AML-193 (cell line): ENCODE results near the gene PXK.

Source experiments
- DNase-seq, 2 experiments: peaks; one replicate each; lab custom pipeline; 2025; lab: John Stamatoyannopoulos, UW

PXK gene

DNA sequence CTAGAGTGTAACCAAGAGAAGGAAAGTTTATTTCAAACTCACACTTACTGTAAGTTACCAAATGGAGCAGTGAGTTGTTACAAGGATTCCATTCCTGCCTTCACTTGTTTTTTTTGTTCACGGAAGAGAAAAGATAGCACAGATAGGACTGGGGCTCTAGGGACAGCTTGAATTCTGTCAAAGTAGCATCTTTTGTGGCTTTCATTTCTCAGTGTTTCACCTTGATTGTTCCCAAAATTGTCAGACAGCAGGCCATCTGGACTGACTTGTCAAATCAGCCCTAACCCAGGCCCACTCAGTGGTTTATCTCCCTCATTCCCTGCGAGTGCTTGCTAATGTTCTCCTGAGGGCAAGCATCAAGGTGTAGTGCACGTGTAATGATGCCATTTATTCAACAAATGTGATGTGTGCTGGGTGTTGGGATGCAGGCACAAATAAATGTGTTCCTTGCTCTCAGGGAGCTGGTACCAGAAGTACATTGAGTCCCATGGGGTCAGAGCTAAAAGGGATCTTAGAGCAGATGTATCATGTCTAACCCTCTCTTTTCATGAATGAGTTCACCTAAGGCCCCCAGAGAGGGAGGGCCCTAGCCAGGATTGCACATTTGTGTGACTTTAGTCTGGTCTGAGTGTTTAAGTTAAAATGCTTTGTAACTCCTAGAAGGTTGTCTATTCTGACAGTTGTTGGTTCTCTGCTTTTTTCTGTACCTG lies 51.8 kb downstream of the PXK start:
- no peak for DNase-seq

DNA sequence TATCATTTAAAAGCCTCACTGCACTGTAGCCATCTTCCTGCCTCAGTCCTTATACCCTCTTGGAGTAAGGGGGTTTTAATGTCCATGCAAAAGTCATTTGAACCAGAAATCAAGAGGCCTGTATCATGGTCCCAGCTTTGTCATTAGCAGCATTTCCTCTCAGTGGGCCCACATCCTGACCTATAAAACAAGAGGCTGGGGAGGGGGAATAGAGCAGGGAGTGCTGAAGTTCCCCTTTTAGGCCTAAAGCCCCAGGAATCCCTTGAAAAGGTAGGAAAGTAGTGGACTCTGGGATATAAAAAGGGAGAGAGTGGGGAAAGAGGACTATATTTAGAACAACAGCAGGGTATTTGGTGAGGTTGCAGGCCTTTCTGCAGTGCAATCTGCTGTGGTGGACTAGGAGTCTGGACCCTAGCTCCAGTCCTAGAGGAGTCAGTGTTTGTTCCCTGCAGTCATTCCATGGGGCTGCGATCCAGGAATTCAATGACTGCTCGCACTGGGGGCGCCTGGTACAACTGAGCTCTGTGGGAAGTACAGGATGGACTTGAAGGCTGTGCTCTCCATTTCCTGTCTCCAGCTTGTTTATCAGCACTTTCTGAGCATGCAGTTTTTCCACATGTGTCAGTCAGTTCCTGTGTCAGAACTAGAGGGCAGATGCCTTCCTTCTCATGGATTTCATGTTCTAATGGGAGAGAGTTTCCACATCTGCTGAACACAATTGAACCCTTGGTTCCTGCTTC lies 54.1 kb downstream of the PXK start:
- DNase-seq = no peak

DNA sequence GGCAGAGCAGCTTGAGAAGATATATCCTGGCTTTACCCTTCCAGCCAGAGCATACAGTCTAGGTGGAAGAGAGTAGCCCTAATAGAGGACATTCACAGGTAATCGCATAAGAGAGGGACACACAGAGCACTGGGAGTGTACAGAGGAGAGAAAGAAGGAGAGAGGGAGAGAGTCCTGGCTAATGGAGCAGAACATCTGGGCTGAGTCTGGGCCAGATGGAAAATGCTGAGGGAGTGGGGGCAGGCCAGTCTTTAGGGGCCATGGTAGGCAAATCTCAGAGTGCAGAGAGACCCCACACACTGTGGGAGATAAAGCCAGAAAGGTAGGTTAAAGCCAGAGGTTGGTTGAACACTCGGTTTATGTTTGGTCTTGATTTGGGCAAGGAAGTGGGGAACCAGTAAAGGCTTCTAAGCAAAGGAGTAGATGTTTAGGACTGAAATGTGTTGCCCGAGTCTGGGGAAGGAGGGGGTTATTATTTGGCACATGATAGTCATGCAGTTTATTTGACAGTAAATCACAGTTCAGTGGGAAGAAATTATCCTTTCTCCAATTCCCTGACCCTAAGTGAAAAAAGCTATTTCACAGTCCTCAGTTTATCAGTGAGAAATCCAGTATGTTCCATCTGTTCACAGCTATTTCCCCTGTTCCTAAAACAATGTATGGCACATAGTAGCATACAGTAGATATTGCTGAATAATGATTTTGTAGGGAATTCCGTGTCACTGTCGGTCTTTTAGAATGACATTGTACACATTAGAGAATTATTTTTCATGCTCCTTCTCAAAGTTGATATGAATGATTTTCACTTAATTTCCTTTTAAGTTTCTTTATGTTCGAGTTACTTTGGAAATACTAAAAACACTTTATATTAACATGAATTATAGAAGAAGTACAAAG lies 55.2 kb downstream of the PXK start:
- DNase-seq = no peak

DNA sequence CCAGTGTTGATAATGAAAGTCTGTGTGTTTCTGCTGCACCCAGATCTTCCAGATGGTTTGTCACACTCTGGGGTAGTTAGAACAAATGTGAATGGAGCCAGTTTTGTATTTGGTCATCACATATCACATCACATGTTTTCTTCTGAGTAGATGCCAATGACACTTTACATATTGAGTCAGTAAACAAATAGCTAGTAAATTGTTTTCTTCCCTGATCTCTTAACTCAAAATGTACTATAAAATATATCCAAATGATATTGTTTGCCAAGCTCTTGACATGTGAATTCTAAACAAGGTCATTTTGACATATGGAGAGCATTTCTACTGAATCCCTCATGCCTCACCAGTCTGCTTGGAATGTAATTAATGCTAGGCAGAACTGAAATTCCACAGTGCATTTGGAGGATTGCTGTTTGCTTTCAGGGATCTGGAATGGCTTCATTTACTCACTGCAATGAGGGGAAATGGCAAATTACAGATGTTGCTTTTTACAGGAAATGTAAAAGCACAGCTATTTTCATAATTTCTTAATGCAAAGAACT lies 55.9 kb downstream of the PXK start:
- DNase-seq = no peak

DNA sequence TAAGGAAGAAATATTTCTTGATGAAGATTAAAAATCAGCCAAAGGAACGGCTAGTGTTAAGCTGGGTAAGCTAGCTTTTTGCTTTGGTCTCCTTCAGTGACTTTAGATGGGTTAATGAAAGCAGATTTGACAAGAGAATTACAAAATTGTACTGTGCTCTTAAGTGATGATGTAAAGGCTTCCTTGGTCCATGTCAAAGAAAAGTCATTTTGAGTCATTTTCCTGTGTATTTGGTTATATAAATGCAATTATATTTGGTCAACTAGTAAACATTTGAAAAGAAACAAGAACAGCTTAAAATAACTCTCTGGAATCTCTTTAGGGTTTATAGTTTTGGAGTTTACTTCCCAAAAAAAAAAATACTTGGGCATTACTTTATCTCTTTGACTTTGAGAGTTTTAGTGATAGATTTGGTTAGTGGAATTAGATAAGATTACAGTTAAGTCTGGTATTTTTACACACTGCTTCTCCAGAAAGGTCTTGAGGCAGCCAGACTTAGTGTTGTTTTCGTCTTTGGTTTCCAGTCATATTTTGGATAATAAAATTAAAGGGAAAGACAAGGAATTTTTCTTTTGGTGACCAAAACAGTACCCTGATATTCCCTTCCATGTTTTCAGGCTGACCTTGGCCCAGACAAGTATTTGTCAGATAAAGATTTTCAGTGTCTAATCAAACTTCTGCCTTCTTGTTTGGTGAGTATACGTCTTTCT lies 58.6 kb downstream of the PXK start:
- no peak for DNase-seq

DNA sequence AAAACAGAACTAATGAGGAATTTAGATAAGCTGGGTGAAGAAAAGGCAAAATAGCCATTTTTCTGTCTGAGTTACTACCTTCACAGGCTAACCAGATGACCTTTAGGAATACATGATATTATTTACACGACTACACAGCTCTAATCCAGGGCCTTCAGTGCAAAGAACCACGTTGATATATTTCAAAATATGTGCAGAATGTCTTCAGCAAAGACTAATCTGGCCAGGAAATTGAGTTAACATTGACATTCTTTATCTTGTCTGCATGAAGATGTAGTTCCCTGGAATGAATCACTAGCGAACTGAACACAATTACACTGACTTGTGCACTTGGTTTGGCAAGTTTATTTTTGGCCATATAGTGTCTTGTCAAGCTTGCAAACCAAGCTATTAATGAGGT lies 59.5 kb downstream of the PXK start:
- no peak for DNase-seq

DNA sequence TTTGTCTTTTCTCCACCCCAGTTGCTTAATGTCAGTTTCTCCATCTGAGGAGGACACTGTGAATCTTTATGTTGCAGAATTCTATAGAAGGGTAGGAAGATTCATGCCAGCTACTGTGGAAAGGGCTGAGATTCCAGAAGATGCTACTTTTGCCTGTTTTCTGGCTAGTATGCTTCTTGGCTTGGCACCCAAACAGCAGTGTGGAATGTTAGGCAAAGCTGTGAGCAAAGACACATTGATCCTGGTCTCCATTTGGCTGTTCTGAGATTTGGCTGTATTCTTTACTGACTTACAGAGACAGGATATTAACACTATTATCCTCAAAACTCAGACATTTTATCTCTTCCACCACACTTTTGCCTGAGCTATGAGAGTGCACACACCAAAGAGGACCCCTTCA lies 61.6 kb downstream of the PXK start:
- no peak for DNase-seq

DNA sequence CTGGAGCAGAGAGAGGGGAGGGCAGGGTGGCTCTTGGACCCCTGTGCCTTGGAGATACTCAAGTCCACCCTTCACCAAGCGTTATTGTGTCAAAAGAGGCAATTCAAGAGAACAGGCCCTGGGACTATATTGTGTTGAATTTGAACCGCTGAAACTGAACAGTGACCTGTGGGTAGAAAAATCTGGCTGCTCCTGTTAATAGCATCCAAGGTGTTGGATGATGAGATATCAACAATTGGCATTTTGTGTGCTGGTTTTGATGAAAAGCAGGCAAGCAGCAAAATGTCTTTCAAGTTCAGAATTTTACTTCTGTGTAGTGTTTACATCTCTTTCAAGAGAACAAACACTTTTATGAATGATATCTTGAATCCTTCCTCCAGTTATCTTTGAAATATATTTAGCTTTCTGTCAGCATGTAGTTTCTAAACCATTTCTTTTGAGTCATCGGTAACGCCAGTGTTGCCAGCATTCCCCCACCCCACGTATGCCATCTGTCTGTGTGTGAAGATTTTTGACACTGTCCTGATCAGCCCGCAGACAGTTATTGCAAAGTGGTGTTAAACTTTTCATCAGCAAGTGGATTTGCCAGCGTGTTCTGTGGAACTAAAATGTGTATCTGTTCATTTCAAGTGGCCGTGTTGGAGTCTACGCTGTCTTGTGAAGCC lies 66.1 kb downstream of the PXK start:
- DNase-seq = no peak

DNA sequence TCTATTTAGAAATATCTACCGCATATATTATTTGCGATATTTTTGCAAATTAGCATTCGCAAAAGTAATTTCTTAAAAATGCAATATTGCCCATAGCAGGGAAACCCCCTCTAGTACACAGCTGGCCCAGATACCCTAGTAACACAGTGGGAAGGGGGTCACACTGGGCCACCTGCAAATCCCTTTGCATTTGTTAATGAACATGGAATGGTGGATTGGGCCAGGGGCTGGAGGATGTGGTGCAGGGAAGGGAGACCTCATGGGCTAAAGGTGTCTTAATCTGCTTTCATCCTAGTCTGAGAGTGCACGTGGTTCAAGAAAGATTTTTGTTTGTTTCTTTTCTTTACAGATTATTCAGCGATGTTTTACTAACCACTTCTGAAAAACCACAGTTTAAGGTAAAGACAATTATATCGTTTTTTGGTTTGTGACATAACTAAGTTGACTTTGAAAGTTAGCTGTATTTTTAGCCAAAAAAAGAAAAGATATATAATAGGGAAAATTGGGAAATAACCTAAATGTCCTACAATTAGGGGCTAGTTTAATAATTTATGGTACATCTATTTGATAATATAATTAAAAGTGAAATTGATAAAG lies 70.9 kb downstream of the PXK start:
- DNase-seq = no peak

DNA sequence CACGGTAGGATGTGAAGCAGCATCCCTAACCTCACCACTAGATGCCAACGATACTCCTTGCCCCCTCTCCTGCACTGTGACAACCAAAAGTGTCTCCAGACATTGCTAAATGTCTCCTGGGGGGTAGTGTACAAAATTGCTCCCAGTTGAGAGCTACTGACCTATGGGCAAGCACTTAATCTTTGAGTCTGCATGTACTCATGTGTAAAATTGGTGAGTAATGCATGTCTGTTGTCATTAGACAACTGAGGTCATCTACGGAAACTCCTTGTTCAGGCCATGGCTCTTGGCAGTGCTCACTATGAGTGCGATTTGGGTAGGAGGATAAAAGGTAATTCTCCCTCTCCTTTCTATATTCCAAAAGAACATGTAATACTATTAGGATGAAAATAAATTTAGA lies 71.7 kb downstream of the PXK start:
- DNase-seq = no peak

DNA sequence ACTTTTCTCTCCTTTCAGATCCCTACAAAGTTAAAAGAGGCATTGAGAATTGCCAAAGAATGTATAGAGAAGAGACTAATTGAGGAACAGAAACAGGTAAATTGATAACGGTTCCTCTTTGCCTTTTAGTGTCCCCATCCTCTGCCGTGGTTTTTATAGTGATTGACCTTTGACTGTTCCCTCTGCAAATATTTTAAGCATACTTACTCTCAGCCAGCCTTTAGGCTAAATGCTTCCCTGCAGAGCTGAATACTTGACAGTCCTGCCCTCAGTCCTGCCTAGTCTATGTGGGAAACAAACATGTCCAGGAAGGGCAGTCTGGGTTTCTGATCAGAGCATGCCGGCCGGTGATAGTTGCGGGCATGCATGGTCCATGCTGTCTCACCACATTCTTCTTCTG lies 76.2 kb downstream of the PXK start:
- no peak for DNase-seq

DNA sequence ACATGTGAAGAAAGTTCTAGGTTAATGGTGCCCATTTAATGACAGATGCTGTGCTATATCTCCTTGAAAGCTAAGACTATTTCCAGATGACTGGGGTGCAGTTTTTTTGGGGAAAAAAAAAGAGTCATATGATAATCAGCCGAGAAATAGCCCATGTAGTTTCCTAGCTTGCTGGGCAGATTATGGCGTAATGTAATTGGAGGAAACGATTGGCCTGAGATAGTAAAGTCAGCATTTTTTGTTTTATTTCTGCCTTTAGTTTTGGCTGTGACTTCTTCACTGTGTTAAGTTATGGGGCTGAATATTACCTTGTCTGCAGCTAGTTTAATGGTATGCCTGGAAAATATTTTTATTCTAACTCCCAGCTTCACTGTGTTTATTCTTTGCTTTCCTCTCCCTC lies 77.0 kb downstream of the PXK start:
- DNase-seq = no peak

DNA sequence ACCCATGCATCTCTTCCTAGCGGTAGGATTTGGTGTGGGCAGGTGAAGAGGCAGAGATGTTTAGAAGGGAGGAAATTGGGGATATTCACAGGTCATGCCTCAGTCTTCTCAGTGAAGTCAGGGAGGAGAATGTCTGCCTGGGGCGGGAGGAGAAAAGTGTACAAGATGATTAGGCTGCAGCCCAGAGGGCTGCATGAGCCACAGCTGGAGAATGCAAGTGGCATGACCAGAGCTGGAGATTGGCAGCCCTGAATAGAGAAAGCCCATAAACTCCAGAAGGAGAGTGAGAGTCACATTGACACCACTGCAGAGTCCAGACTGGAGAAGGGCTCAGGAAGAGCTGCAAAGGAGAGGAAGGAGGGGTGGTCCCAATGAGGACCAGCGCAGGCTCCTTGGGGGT lies 78.3 kb downstream of the PXK start:
- no peak for DNase-seq

DNA sequence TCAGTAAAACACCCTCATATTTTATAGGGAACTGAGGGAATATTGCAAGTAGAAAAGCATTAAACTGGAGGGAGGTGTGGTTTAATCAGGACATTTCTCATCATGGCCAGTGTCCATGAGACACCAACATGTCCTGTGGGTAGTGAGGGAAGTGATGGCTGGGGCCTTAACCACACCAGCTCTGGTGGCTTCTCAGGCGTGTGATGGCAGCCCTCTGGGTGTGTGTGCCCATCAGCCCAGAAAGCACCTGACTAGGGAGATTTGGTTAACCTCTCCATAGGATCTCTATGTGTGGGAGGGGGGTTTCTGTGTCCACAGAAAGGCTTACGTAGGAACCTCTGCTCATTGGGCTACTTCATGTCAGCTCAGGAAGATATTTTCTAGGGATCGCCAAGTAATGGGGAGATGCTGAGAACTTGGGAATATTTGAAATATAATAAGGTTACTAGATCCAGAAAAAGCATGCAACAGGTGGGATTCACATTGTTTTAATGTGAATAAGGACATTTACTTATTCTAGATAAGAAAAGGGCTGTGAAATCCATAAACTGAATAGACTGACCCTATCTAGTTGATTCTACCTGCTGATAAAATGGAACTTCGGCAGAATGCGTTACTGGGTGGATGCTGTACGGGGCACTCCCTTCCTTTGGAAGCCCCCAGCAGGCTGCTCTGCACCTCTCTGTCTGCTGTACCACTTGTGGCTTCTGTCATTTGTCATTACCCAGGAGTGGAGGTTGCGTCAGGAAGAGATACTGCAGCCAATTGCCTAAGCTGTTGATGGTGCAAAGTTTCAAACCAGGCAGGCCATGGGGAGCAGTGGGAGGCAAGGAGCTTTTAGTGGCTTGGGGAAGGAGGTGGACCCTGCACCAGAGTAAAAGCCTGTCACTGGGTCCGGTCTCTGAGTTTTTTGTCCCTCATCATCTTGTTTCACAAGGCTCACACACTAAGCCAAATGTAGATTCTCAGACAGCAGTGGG lies 79.4 kb downstream of the PXK start:
- peak in 1 of 2 experiments; percentile 17 for DNase-seq

DNA sequence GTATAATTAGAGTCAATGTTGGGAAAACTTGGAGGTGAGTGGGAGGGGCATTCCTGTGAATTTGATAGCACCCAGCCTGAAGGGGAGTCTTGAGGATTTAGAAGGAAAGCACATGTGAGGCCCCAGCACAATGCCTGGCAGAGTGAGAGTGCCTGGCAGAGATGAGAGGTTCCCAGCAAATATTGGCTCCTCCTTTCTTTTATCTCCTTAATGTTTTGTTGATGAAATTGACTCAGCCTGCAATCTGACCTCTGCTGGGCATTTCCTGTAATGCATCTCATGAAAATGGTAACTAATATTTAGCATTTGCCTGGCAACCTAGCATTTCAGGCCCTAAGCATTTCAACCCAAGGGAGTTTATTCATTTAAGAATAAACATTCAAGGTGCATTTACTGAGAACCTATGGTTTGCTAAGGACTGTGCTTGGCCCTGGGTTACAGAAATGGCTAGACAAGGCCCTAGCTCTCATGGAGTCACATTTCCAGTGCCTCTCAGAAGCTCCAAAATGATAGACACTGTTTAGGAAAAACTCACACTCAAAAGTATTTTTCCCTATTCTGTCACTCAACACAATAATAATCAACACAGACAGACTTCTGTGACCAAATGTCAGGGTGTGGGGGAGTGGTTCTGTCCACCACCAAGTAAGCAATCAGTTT lies 82.0 kb downstream of the PXK start:
- DNase-seq = peak; percentile 82 to 86

DNA sequence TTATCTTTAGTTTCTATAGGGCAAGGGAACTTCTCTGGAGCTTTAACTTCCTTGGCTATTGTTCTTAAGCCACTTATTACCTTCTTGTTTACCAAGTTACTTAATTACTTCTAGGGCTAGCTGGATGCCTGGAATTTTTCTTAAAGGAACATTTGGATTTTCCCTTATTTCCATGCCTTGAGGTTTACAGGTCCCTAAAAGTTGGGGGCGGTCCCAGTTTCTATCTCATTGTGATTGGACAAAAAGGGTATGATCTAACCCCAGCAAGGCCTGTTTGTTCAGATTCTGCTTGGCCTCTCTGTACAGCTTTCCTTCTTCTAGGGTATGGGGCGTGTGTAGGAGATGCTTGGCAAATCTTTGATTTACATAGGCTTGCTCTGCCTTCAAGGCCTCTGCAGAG lies 83.5 kb downstream of the PXK start:
- DNase-seq = no peak

DNA sequence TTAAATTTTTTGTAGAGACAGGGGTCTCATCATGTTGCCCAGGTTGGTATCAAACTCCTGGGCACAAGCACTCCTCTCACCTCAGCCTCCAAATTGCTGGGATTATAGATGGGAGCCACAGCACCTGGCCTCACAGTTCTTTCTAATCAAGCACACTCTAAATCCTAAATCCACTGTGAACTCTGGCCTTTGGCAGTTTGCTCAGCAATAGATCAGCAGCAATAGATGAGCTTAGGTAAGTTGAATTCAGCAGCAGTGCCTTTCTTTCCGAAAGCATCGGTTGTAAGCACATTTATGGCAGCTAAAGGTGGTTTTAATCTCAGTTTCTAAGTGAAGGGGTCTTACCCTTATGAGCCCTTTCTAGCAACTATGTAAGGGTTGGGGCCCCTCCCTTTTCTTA lies 84.4 kb downstream of the PXK start:
- no peak for DNase-seq

DNA sequence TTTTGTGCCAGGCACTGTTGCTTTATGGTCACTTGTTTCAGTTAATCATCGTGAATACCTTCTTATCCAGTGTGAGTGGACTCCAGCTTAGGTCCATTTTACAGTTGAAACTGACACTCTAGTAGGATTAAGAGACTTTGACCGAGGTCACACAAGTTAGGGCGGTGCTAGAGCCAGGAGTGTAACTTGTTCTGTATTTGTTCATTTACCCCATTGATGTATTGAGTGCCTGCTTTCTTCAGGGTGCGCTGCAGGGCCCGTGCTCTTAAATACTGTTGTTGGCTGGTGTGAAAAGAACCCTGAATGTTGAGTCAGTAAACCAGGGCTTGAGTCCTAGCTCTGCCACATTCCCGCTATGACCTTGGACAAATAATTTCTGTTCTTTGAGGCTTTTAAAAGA lies 85.5 kb downstream of the PXK start:
- no peak for DNase-seq
